HepG2 (cell line): ENCODE data around the gene ADAM19. TPM values are rescaled to one million over a fixed set of nuclear protein-coding genes. Genes with fewer than 3 reads are reported as not detected.

Source experiments
- ATAC-seq: fragments of 200-7000 bp; cut with Tn5 transposase; 3 replicates; pipeline ENCODE4 v1.9.1; 2020; ENCODE audit warnings: mild to moderate bottlenecking, moderate library complexity
- BruUV-seq: library from RNA; stranded (reverse); fragments of 400-500 nt; replicated peaks from 2 replicates; lab custom pipeline; 2021; lab: Mats Ljungman, UMichigan
- CTCF ChIA-PET: fragments of 300-600 bp; formaldehyde crosslinking; extraction: SDS; loops from one replicate; lab custom pipeline; 2021; ENCODE audit warnings: low total read pairs, inconsistent platforms, low intra/inter-chr PET ratio; lab: Yijun Ruan, JAX
- POLR2A ChIA-PET: fragments of 350-600 bp; sonication (Branson Sonifier 250); formaldehyde crosslinking; loops from one replicate; lab custom pipeline; 2020; ENCODE audit warnings: antibody characterized with exemption, inconsistent platforms; lab: Yijun Ruan, JAX
- DNase-seq: peaks from one replicate; pipeline ENCODE4 v3.0.0-alpha.2; 2015; ENCODE audit warnings: low spot score
- FAIRE-seq: peaks from 3 replicates; lab custom pipeline; 2011; peaks lifted over from hg19 to GRCh38; lab: Jason Lieb, UNC
- H2AFZ ChIP-seq: one replicate; pipeline ENCODE4 v1.6.1; 2011; ENCODE audit warnings: low read length, inconsistent platforms
- H3K27ac ChIP-seq: fragments of 300-600 bp; 3 replicates; pipeline ENCODE4 v1.8.0; 2011; ENCODE audit warnings: mixed run types, mild to moderate bottlenecking, mixed read lengths, low read length, inconsistent platforms; ENCODE audit not compliant: insufficient read depth; ENCODE audit errors: extremely low read length
- H3K27me3 ChIP-seq, 2 experiments: fragments of 200-600 bp in 1 of 2; 2 replicates in 1 of 2; 3 replicates in 1 of 2; pipeline versions ENCODE4 v1.6.0 to v1.8.0; 2011; ENCODE audit warnings: low read length in 2 of 2, mild to moderate bottlenecking in 2 of 2, moderate library complexity in 2 of 2, inconsistent platforms in 1 of 2; ENCODE audit not compliant: insufficient read depth in 2 of 2, control insufficient read depth in 1 of 2
- H3K36me3 ChIP-seq, 2 experiments: fragments of 200-600 bp in 1 of 2; replicated peaks in 1 of 2; 2 replicates in 1 of 2; 3 replicates in 1 of 2; pipeline versions ENCODE4 v1.5.1 to v1.8.0; 2011; ENCODE audit warnings: low read length in 2 of 2, inconsistent platforms in 1 of 2; ENCODE audit not compliant: insufficient read depth in 2 of 2, control insufficient read depth in 1 of 2
- H3K4me1 ChIP-seq: 2 replicates; pipeline ENCODE4 v1.5.1; 2012; ENCODE audit warnings: low read length, inconsistent platforms; ENCODE audit not compliant: insufficient read depth
- H3K4me2 ChIP-seq: 2 replicates; pipeline ENCODE4 v1.6.0; 2011; ENCODE audit warnings: low read depth, low read length, inconsistent platforms
- H3K4me3 ChIP-seq, 3 experiments: fragments of 200-600 bp in 1 of 3; sonication (generic), shearing (Covaris generic) in 1 of 3; replicated peaks in 1 of 3; 2 replicates each; pipeline ENCODE4 v1.5.1; 2011 to 2016; ENCODE audit warnings: low read length in 3 of 3, inconsistent platforms in 2 of 3, low read depth in 2 of 3, mild to moderate bottlenecking in 2 of 3, control low read depth in 1 of 3, mixed read lengths in 1 of 3; ENCODE audit not compliant: insufficient read depth in 1 of 3
- H3K79me2 ChIP-seq: one replicate; pipeline ENCODE4 v1.6.1; 2011; ENCODE audit warnings: low read length, inconsistent platforms; ENCODE audit not compliant: insufficient read depth
- H3K9ac ChIP-seq: 2 replicates; pipeline ENCODE4 v1.6.0; 2011; ENCODE audit warnings: mild to moderate bottlenecking, low read depth, low read length, inconsistent platforms; ENCODE audit not compliant: insufficient read depth
- H3K9me3 ChIP-seq: 2 replicates; pipeline ENCODE4 v1.5.1; 2012; ENCODE audit warnings: mild to moderate bottlenecking, low read length
- H4K20me1 ChIP-seq: 2 replicates; pipeline ENCODE4 v1.6.0; 2011; ENCODE audit warnings: inconsistent platforms, mild to moderate bottlenecking, low read length, moderate library complexity; ENCODE audit not compliant: insufficient read depth
- ATRX ChIP-seq: sonication (generic); formaldehyde crosslinking; IDR thresholded peaks from 2 replicates; pipeline ENCODE4 v1.4.0; 2020; ENCODE audit warnings: missing genetic modification reagents, borderline replicate concordance
- BRD4 ChIP-seq: sonication (generic); formaldehyde crosslinking; IDR thresholded peaks from 2 replicates; pipeline ENCODE4 v1.4.0; 2020; ENCODE audit warnings: missing genetic modification reagents
- NFE2L2 ChIP-seq: fragments of 150-350 bp; IDR thresholded peaks from 2 replicates; pipeline ENCODE4 v1.6.1; 2014; ENCODE audit warnings: low read length
- PCBP2 ChIP-seq: fragments of 200-400 bp; formaldehyde crosslinking; optimal IDR thresholded peaks from 2 replicates; pipeline ENCODE3; 2018; ENCODE audit warnings: low read length, low read depth; ENCODE audit not compliant: poor library complexity, severe bottlenecking
- RCOR2 ChIP-seq: IDR thresholded peaks from 2 replicates; pipeline ENCODE4 v1.6.1; 2016; ENCODE audit warnings: missing biosample characterization, missing genetic modification reagents
- THAP11 ChIP-seq: IDR thresholded peaks from 2 replicates; pipeline ENCODE4 v1.6.1; 2016; ENCODE audit warnings: missing biosample characterization, missing genetic modification reagents
- ZBTB38 ChIP-seq: sonication (generic); formaldehyde crosslinking; IDR thresholded peaks from 2 replicates; pipeline ENCODE4 v1.5.1; 2020; ENCODE audit warnings: mild to moderate bottlenecking, missing genetic modification reagents
- ZNF367 ChIP-seq: sonication (generic); formaldehyde crosslinking; IDR thresholded peaks from 2 replicates; pipeline ENCODE4 v1.4.0; 2020; ENCODE audit warnings: missing genetic modification reagents, borderline replicate concordance
- WGBS: methylation state at CpG from one replicate; pipeline ENCODE4 v1.1.6; 2017; ENCODE audit warnings: low lambda C conversion rate; 5-methylcytosine and 5-hydroxymethylcytosine counted together
- in situ Hi-C: cut with HindIII; loops from 2 replicates; pipeline ENCODE4 v1.10.0; 2017; ENCODE audit warnings: low pct_unique_long_range_greater_than_20kb; ENCODE audit not compliant: extremely low pct_ligation_motif_present
- intact Hi-C: fragments of 100-400 bp; cut with micrococcal nuclease; formaldehyde crosslinking; loops from one replicate; pipeline ENCODE4 v1.10.0; 2022; ENCODE audit not compliant: unreplicated experiment
- polyA plus RNA-seq, 8 experiments: library from polyadenylated mRNA; depleted of rRNA in 3 of 8; stranded (reverse) in 7 of 8; unstranded in 1 of 8; fragments of >200 nt; fragmentation: Illumina TruSeq in 4 of 8; extraction: Trizol in 4 of 8; gene quantifications; 2 replicates each; pipeline versions ENCODE4 v1.2.1 to v1.2.3, GENCODE V29; 2011 to 2016; ENCODE audit warnings: low read depth in 4 of 8, missing spikeins in 1 of 8, mixed read lengths in 1 of 8; ENCODE audit not compliant: insufficient read depth in 1 of 8
- total RNA-seq, 5 experiments: library from RNA; depleted of rRNA; stranded (reverse); fragments of >200 nt; fragmentation: Illumina TruSeq; extraction: Trizol; gene quantifications; 2 replicates each; pipeline ENCODE4 v1.2.3, GENCODE V29; 2016; ENCODE audit warnings: low read depth in 1 of 5
- TF ChIP-seq, protein P1 (sequence below): sonication (generic); formaldehyde crosslinking; IDR thresholded peaks from 2 replicates; pipeline ENCODE4 v1.4.0; 2020; ENCODE audit warnings: missing genetic modification reagents
- TF ChIP-seq, protein P2 (sequence below), 2 experiments: sonication (generic) in 1 of 2; formaldehyde crosslinking in 1 of 2; IDR thresholded peaks; 2 replicates each; pipeline versions ENCODE4 v1.6.1 to v1.9.0; 2014 to 2022; ENCODE audit warnings: antibody characterized with exemption in 1 of 2, borderline replicate concordance in 1 of 2, inconsistent platforms in 1 of 2, low read depth in 1 of 2, missing genetic modification reagents in 1 of 2

The ADAM19 gene
- total and polyA plus RNA-seq, 2 of the 13 experiments (the other 11 are each of a cell fraction or from before 2014, with no cell fraction given): 0.38 to 0.74 TPM

DNA sequence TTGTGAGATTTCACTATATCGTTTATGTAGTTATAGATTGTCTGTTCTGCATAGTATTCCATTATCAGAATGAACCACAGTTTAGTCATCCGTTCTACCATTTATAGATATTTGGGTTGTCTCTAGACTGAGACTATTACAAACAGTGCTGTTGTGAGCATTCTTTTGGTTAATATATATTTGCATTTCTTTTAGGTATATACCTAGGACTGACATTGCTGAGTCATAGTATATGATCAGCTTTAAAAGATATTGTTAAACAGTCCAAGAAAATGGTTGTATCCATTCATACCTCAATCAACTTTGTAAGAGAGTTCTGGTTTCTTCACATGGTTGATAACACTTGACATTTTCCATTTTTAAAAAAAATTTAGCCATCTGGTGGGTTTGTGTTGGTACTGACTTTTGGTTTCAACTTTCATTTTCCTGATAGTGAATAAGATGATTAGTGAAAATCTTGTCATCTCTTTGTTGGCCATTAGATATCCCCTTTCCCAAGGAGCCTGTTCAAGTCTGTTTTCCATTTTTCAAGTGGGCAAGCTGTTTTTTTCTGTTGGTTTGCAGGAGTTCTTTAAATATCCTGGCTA lies 22.9 kb upstream of the ADAM19 start:
- ChIA-PET POLR2A (no interaction called here), CTCF (no interaction called here)
- 21% methylated on average over 2 of the region's 2 CpGs for WGBS
- no TSS peak for BruUV-seq
- TF ChIP-seq ATRX (CRISPR knock-in tag) (no peak), NFE2L2 (peak; percentile 29; the same call in 1 of the 2 replicates), BRD4 (CRISPR knock-in tag) (no peak)
- 0 out of 5 replicates have a peak, but pooled peaks cover 0 to 6% of the 10 kb centered on the region in 2 experiments for H3K27me3 ChIP-seq
- H2AFZ ChIP-seq: no peak overlapping the region
- intact Hi-C loops: no loop called here
- no peaks in the 10 kb centered on the region for H3K9me3 ChIP-seq
- H4K20me1 ChIP-seq: no peaks in the 10 kb centered on the region
- no peak overlapping the region for H3K27ac ChIP-seq
- in situ Hi-C loops: no loop called here
- no peaks in the 10 kb centered on the region for H3K36me3 ChIP-seq
- H3K4me2 ChIP-seq: no peak overlapping the region
- no peaks in the 10 kb centered on the region for H3K79me2 ChIP-seq
- DNase-seq: no peak
- ATAC-seq: no peak
- H3K4me3 ChIP-seq: no peak overlapping the region
- no peak overlapping the region for H3K9ac ChIP-seq
- no peak for FAIRE-seq
- no peaks in the 10 kb centered on the region for H3K4me1 ChIP-seq

DNA sequence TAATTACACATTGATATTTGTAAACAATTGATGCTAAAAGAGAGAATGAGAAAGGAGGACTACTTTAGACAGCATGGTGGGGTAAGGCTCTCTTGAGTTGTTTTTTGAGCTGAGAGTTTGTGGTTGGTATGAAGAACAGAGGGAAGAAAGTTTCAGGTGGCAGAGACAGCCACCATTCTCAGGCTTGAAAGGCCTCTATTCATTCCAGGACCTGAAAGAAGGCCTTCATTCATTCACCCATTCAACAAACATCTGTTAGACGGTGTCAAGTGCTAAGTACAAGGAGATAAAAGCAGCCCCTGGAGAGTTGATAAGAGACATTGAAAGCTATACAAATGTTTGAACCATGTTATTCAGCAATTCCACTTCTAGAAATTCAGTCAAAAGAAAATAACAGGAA lies 21.7 kb upstream of the ADAM19 start:
- no TSS peak for BruUV-seq
- in situ Hi-C loops: no loop called here
- ChIA-PET POLR2A (no interaction called here), CTCF (no interaction called here)
- Histone ChIP-seq H3K4me1 (no peaks in the 10 kb centered on the region), H3K27ac (no peak overlapping the region), H3K36me3 (no peaks in the 10 kb centered on the region), H3K9ac (no peak overlapping the region), H4K20me1 (no peaks in the 10 kb centered on the region), H3K9me3 (no peaks in the 10 kb centered on the region), H3K4me3 (no peak overlapping the region), H3K79me2 (no peaks in the 10 kb centered on the region), H2AFZ (no peak overlapping the region), H3K4me2 (no peak overlapping the region), H3K27me3 (0 out of 5 replicates have a peak, but pooled peaks cover 0 to 6% of the 10 kb centered on the region in 2 experiments)
- intact Hi-C loops: no loop called here
- 0% methylated on average over 1 of the region's 1 CpG for WGBS
- ATAC-seq (no peak), FAIRE-seq (no peak), DNase-seq (peak; percentile 22)
- TF ChIP-seq, protein P1, sequence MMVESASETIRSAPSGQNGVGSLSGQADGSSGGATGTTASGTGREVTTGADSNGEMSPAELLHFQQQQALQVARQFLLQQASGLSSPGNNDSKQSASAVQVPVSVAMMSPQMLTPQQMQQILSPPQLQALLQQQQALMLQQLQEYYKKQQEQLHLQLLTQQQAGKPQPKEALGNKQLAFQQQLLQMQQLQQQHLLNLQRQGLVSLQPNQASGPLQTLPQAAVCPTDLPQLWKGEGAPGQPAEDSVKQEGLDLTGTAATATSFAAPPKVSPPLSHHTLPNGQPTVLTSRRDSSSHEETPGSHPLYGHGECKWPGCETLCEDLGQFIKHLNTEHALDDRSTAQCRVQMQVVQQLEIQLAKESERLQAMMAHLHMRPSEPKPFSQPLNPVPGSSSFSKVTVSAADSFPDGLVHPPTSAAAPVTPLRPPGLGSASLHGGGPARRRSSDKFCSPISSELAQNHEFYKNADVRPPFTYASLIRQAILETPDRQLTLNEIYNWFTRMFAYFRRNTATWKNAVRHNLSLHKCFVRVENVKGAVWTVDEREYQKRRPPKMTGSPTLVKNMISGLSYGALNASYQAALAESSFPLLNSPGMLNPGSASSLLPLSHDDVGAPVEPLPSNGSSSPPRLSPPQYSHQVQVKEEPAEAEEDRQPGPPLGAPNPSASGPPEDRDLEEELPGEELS (CRISPR knock-in tag): no peak
- TF ChIP-seq ZNF367 (CRISPR knock-in tag) (no peak), PCBP2 (no peak), ZBTB38 (CRISPR knock-in tag) (no peak), RCOR2 (CRISPR knock-in tag) (no peak), THAP11 (CRISPR knock-in tag) (no peak)
- TF ChIP-seq, protein P2, sequence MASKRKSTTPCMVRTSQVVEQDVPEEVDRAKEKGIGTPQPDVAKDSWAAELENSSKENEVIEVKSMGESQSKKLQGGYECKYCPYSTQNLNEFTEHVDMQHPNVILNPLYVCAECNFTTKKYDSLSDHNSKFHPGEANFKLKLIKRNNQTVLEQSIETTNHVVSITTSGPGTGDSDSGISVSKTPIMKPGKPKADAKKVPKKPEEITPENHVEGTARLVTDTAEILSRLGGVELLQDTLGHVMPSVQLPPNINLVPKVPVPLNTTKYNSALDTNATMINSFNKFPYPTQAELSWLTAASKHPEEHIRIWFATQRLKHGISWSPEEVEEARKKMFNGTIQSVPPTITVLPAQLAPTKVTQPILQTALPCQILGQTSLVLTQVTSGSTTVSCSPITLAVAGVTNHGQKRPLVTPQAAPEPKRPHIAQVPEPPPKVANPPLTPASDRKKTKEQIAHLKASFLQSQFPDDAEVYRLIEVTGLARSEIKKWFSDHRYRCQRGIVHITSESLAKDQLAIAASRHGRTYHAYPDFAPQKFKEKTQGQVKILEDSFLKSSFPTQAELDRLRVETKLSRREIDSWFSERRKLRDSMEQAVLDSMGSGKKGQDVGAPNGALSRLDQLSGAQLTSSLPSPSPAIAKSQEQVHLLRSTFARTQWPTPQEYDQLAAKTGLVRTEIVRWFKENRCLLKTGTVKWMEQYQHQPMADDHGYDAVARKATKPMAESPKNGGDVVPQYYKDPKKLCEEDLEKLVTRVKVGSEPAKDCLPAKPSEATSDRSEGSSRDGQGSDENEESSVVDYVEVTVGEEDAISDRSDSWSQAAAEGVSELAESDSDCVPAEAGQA (IDR thresholded peaks at IDR 0.05; ENCODE audit: low read depth): no peak
- TF ChIP-seq, protein P2 (CRISPR knock-in tag; IDR thresholded peaks at IDR 0.05; ENCODE audit: borderline replicate concordance): no peak
